GM18867 (cell line): Measurements from ENCODE around the gene RAVER2.
A peak's percentile ranks its signal among the peaks of the same experiment; 100 is the strongest.
"Not testable (repeated sequence)": the region's sequence is repeated elsewhere in the genome, so short reads cannot be mapped to it uniquely, and the experiment has no call there.

Experiments used
- ATAC-seq: cut with Tn5 transposase; IDR thresholded peaks from one replicate; pipeline ENCODE4 v1.9.1; 2021; ENCODE audit warnings: mild to moderate bottlenecking, moderate library complexity; ENCODE audit not compliant: unreplicated experiment

The RAVER2 gene

DNA sequence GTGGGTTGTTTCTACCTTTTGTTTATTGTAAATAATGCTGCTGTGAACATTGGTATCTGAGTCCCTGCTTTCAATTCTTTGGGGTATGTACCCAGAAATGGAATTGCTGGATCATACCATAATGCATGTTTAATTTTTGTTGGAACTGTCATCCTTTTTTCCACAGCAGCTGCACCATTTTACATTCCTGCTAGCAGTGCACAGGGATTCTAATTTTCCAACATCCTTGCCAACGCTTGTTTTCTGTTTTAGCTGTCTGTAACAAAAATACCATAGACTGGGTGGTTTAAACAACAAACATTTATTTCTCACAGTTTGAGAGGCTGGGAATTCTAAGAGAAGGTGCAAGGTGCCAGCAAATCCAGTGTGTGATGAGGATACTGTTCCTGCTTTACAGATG, 65.1 kb downstream of the RAVER2 start:
- no peak for ATAC-seq

DNA sequence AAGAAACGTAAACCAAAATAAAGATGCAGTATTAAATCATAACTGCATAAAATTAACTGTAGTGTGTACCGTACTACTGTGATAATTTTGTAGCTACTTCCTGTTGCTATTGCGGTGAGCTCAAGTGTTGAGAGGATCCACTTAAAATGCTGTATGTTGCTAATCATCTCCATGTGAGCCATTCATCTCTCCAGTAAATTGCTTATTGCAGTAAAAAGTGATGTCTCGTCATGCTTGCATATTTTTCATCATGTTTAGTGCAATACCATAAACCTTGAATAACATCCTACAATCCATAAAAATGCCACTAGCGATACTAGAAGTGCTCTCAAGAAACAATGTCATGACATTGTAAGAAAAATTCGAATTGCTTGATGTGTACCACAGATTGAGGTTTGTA, 66.3 kb downstream of the RAVER2 start:
- ATAC-seq, result no peak

DNA sequence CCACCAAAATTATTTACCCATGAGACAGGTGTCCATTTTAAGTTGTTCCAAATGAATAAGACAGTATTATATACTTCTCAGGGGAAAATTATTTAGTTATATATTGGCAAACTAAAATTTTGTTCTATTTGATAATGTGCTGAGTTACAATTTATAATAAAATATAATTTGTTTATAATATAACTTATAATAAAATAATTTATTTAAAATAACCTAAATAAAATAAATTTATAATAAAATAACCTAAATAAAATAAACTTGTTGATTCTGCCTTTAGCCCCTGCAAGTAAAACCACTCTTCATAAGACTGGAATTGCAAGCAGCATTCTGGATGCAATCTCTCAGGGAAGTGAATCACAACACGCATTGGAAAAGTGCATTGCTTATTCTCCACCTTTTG, 69.6 kb downstream of the RAVER2 start:
- no peak for ATAC-seq

DNA sequence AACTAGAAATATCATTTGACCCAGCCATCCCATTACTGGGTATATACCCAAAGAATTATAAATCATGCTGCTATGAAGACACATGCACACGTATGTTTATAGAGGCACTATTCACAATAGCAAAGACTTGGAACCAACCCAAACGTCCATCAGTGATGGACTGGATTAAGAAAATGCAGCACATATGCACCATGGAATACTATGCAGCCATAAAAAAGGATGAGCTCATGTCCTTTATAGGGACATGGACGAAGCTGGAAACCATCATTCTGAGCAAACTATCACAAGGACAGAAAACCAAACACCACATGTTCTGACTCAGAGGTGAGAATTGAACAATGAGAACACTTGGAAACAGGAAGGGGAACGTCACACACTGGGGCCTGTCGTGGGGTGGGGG, 72.5 kb downstream of the RAVER2 start:
- not testable (repeated sequence) for ATAC-seq

DNA sequence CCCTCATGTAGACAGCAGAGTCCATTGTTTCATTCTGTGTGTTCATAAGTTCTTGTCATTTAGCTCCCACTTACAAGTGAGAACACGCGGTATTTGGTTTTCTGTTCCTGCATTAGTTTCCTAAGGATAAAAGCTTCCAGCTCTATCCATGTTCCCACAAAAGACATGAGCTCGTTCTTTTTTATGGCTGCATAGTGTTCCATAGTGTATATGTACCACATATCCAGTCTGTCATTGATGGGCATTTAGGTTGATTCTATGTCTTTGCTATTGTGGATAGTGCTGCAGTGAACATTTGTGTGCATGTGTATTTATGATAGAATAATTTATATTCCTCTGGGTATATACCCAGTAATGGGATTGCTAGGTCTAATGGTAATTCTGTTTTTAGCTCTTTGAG, 75.7 kb downstream of the RAVER2 start:
- ATAC-seq, result not testable (repeated sequence)

DNA sequence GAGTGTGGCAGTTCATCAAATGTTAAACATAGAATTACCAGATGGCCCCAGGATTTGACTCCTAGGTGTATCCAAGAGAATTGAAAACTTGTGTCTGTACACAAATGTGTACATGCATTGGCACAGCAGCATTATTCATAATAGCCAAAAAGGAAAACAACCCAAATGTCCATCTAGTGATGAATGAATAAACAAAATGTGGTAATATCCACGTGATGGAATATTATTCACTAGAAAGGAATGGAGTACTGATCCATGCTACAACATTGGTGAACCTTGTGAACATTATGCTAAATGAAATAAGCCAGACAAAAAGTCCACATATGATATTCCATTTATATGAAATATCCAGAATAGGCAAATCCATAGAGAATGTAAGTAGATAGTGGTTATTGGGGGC, 77.7 kb downstream of the RAVER2 start:
- ATAC-seq, result no peak

DNA sequence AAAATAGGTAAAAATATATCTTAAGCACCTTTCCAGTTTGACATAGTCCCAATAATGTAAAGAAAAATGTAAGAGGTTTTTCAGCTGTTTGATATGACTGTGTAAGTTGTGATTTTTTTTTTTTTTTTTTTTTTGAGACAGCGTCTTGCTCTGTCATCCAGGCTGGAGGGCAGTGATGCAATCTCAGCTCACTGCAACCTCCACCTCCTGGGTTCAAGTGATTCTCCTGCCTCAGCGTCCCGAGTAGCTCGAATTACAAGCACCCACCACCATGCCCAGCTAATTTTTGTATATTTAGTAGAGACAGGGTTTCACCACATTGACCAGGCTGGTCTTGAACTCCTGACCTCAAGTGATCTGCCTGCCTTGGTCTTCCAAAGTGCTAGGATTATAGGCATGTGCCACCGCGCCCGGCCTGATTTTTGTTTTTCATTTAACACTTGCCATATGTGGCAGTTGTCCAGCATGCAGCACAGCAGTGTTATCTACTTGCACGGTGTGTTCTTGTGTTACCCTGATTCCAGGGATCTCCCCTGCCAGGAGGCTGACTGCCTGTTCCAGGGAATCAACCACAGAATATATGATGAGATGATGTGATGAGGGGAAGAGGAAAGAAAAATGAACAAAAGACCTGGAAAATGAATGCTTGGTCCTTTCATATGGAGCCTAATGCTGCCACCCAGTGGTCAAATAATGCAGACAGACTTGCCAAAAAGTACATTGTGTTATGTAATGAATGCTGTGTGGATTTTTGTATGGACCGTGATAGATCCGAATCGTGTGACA, 79.0 kb downstream of the RAVER2 start:
- ATAC-seq, result peak; percentile 43

DNA sequence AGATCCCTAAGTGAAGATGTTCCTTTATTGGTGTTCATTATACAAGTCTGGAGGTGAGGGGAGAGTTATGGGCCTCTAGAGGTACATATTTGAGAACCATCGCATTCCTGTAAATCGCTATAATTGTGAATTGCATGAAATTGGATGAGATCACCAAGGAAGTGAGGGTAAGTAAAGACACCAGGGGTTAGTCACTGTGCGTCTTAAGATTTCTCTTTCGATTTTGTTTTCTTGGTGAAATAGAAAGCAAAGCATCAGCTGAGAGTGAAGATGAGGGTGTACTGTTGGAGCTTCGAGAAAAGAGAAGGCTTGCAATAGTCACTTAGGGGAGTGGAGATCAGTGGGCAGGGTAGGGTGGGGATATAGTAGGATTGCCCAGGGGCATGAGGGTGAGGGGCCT, 82.1 kb downstream of the RAVER2 start:
- peak; percentile 99 for ATAC-seq

DNA sequence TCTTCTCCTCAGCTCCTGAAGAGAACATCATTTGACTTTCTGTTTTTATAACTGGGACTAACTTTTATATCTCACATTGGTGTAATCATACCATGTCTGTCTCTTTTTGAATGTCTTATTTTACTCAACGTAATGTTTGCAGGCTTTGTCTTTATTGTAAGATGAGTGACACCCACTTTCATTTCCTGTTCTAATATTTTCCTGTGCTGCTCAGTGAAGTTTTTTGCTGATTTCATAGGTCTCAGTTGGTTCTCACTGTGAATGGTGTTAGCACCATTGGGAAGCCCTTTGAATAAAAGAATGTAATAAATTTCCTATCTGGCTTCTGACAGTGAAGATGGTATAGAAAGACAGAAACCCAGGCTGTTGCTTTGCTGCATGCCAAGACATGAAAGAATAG, 84.0 kb downstream of the RAVER2 start:
- peak; percentile 29 for ATAC-seq

DNA sequence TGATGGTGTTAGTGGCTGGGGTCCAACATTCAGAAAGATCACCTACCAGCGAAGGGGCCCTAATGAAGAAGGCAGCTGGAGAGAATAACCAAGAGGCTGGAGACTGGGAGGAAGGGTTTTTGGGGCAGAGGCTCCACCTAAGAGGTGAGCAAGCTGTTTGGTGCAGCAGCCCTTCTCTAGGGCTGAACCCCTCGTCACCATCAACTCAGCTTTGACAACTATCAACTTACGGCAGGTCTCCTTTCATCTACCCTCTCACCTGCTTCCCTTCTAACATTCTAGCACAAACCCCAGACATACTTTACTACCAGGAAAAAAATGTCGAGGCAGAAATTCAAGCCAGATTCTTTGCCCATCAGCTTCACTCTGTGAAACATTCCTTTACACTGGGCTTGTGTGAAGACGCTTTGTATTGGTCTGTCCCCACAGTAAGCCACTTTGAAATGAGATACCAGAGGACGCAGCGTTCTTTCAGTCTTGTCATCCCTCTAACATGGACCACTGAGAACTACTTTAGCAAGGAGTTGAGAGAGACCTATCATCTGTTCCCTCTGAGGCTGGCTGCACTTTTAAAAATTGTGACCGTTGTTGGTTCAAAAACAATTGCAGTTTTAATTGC, 84.6 kb downstream of the RAVER2 start:
- ATAC-seq, result no peak

DNA sequence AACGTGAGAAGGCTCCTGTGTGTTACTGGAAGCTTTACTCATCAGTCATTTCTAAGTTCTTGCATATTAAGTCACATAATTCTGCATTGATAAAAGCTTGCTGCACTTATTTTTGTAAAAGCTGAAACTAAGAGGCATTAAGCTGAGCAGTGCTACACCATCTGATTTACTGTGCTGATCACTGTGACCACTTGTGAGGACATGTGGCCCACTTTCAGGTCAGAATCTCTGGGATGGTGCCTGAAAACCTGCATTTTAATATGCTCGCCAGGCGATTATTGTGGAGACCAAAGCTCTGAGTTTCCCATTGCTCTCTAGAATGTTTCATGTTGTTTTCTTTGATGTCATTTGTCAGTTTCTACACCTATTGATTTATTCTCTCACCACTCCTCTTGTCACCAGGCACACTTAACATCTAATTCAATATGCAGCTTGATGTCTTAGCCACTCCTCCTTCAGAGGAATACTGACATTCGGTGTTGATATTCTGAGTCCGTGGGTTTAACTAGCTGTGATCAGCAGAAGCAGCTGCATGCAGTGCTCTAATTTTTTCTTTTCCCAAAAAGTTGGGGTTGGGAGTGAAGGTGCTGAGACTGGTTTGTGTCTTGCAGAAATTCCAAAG, 85.3 kb downstream of the RAVER2 start:
- no peak for ATAC-seq

DNA sequence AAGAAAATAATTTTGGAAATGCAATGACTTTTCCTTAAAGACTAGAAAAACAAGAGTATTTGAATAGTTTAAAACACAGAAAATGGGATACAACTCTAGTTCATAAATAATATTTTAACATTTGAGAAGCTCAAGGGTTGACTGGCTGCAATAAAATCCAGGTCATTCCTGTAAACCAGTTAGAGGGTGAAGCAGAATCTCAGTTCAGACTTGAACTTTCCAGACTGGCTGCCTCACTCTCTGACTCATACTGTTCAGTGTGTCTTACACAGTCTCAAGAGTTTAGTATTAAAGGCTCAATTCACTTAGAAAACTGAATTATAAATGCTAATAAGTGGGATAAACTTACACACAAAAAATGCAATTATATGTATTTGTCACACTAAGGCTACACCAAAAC, 89.9 kb downstream of the RAVER2 start:
- no peak for ATAC-seq

DNA sequence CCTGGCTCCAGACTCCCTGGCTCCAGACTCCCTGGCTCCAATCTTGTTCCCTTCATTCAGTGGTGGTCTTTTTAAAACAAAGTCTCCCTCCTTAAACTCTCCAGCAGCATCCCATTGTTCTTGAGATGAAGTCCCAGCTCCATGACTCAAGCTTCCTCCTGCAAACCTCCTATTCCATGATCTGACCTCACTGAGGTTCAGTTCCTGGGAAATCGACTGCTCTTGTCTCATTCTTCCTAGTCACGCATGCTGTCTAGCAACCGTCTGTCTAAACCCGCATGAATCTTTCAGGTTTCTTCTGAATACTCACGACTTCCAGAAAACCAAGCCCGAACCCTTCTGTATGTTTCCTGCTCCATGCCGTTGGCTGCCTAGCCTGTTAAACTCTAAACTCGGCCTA, 91.9 kb downstream of the RAVER2 start:
- ATAC-seq, result no peak

DNA sequence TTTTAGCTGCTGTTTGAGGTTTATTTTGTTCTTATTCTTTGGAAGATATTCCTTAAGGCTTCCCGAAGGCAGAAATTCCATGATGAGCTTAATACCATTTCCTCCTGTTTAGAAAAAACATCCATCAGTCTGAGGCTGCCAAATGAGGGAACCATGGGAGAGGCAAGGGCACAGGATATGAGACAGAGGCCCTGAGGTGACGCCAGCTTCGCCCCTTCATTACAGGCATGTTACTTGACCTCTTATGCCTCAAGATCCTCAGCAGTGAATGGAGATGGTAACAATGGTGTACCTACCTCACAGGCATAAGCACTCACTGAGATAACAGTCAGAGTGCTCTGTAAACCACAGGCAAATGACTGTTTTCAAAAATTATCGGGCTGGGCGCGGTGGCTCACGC, 93.6 kb downstream of the RAVER2 start:
- no peak for ATAC-seq

DNA sequence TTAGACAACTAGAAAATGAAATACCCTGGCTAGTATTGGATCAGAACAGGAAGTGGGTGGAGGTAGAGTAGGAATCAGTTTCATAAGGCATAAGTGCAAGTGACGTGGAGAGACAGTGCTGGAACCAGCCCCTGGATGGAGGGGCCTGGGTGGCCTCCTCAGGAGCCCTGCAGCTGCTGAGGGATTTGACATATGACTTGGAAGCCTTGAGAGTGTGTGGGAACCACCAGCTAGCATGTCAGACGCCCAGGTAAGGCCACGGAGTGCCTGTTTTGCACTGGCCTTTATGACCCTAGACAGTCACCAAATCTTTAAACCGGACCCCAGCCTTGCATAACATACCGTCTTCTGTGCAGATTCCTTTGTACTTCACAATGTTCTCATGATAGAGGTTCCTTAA, 94.4 kb downstream of the RAVER2 start:
- ATAC-seq, result no peak

DNA sequence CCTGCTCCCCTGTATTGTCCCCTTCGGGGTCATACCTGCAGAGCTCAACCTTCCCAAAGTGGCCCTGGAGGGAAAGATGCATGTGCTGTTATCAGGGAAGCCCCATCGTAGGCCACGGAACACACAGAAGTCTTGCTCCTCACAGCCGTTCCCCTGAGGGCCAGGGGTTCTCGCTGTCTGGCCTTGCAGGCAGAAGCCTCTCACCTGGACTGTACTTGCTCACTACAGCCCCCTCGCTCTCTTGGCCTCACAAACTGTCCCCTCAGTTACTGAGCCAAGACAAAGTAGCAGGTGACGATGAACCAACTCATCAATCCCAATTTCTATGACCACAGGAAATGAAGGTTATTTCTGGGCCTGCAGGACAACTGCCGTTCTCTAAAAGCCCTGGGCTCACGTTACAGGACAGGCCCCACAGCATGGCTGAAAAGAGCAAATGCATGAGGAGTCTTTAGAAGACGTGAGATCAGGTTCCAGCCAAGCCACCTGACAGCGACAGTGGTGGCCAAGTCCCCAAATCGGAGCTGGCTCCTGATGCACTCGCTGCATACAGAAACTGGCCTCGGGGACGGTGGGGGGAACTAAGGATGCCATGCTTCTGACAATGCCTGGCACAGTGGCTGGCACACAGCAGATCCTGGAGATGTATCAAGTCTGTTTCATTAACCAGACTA, 95.0 kb downstream of the RAVER2 start:
- ATAC-seq, result no peak

DNA sequence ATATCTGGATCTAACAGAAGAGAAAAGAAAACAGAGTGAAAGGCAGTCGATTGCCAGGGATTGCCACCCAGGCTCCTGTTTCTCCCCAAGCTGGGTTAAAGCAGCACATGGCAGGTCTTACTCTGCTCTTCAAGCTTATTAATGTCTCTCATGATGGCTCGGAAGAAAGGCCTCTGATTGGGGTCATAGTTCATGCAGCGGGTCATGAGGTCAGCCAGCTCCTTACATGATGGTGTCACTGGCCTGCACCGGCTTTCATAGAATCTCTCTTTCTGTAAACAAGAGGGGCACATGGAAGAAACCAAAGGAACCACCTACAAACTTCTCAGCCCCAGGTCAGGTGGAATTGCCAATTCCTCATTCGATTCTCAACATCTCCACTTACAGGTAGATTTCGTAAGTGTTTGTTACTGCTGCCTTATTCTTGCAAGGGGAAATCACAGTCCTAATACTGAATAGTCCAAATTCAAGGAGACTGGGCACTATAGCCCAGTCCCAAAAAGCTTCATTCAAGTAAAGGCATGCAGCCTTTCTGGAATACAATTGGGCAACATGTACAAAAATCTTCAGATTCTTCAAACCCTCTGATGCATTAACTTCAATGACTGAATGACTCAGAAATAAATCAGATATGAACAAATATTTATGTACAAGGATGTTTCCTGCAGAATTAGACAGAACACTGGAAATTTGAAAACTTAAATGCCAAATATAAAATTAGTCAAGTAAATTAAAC, 96.6 kb downstream of the RAVER2 start:
- ATAC-seq, result no peak

DNA sequence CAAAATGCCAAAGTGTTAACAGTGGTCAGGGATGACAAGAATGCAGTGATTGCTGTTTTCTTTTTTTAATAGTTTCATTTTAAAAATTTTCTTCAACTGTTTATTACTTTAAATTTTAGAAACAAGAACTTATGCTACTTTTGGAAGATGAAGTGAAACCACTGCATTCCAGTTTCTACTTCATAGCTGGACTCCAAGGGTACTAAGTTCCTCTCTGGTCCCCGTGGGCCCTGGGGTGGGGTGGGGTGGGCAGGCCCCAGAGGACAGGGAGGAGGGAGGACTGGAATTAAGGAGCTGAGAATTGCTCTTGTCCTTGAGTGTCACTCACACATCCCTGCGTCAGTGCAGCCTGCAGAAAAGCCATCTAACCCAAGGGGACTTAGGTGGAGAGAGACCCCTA, 97.3 kb downstream of the RAVER2 start:
- ATAC-seq, result no peak

DNA sequence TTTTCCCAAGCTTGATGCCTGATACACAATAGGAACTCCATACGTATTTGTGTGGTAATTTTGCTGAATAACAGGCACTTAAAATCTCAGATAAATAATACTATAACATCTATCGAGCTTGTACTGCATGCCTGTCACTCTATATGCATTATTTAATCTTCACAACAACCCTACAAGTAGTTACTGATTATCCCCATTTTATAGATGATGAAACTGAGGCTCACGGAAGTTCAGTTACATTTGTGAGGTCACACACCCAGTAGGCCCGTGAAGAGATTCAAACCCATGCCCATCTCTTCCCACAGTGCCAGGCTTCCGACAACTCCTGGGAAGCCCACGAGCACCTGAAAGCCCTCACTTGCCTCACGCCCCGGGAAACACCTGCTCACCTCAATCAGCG, 98.8 kb downstream of the RAVER2 start:
- ATAC-seq, result no peak

DNA sequence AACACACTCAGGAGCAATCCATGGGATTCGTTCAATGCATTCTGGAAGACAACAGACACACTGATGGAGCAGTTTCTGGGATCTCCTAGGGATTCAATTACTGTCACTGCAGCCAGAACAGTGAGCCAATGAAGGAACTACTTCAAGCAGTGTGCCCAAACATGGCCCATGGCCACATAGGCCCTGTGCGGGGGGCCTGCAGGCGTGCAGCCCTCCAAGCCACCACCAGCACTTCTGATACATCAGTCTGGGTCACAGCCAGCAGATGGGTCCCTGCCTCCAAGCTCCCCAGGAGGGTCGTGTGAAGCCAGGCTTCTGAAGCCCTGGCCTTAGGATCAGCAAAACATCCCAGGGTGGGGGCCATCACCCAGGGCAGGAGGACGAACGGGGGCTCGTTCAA, 99.3 kb downstream of the RAVER2 start:
- ATAC-seq, result no peak

DNA sequence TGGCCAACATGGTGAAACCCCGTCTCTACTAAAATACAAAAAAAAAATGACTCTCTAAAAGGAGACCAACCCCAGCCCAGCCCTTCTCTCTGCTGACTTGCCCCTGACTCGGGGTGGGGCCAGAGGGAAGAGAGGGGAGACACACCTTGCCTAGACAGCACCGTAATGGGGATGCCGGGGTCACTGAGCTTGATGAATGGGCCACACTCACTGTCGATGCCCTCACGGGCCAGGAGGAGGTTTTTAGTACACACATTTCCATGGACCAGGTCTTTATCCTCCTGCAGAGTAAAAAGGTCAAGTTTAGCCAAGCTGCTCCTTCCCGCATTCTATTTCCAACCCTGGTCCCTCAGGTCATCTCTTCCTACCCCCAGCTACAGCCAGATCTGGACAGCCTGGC, 99.7 kb downstream of the RAVER2 start:
- no peak for ATAC-seq
